Ishikawa (cell line): ENCODE measurements around the gene C2CD4D.
A peak's percentile ranks its signal among the peaks of the same experiment; 100 is the strongest.

Source experiments
- CEBPB ChIP-seq: IDR thresholded peaks from 2 replicates; pipeline ENCODE4 v1.6.1; 2012
- CREB1 ChIP-seq: IDR thresholded peaks from 2 replicates; pipeline ENCODE4 v1.6.1; 2012; ENCODE audit warnings: low read depth
- EGR1 ChIP-seq: IDR thresholded peaks from 2 replicates; pipeline ENCODE4 v1.6.1; 2012
- EP300 ChIP-seq: IDR thresholded peaks from 2 replicates; pipeline ENCODE4 v1.6.1; 2012; ENCODE audit warnings: borderline replicate concordance
- FOXM1 ChIP-seq: IDR thresholded peaks from 2 replicates; pipeline ENCODE4 v1.6.1; 2012; ENCODE audit warnings: low read depth, borderline replicate concordance
- MAX ChIP-seq: IDR thresholded peaks from 2 replicates; pipeline ENCODE4 v1.6.1; 2012
- NFIC ChIP-seq: IDR thresholded peaks from 2 replicates; pipeline ENCODE4 v1.6.1; 2012
- RAD21 ChIP-seq: IDR thresholded peaks from 2 replicates; pipeline ENCODE4 v1.6.1; 2012; ENCODE audit warnings: low read depth
- TAF1 ChIP-seq: IDR thresholded peaks from 2 replicates; pipeline ENCODE4 v1.6.1; 2012; ENCODE audit warnings: low read depth, mild to moderate bottlenecking
- TCF12 ChIP-seq: IDR thresholded peaks from 2 replicates; pipeline ENCODE4 v1.6.1; 2012; ENCODE audit warnings: low read depth
- TEAD4 ChIP-seq: IDR thresholded peaks from 2 replicates; pipeline ENCODE4 v1.6.1; 2012
- USF1 ChIP-seq: IDR thresholded peaks from 2 replicates; pipeline ENCODE4 v1.6.1; 2012
- YY1 ChIP-seq: IDR thresholded peaks from 2 replicates; pipeline ENCODE4 v1.6.1; 2012; ENCODE audit warnings: low read depth
- ZBTB7A ChIP-seq: IDR thresholded peaks from 2 replicates; pipeline ENCODE4 v1.6.1; 2012; ENCODE audit warnings: low read depth
- TF ChIP-seq, protein P1 (sequence below): IDR thresholded peaks from 2 replicates; pipeline ENCODE4 v1.6.1; 2012; ENCODE audit warnings: low read depth, mild to moderate bottlenecking

The C2CD4D gene

GRCh38 chr1:151829352-151830046 lies 10.1 kb downstream of the C2CD4D start:
- TF ChIP-seq TAF1 (no peak), USF1 (no peak), TCF12 (no peak), CEBPB (no peak), RAD21 (no peak), EGR1 (no peak)

DNA sequence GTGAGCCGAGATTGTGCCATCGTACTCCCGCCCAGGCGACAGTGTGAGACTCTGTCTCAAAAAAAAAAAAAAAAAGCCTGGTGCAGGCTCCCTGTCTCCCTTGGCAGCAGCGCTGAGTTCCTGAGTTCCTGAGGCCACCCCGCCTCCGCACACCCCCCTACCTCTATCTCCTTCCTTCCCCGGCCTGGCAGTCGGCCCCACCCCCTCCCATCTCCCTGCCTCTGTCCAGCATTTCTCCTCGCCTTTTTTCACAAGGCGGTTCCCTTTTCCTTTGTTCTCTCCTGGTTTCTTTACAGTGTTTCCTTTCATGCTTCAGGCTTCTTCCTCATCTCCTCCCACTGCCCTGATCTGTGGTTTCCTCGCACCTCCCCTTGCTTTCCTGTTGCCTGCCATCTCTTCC lies 10.7 kb downstream of the C2CD4D start:
- TF ChIP-seq, protein P1, sequence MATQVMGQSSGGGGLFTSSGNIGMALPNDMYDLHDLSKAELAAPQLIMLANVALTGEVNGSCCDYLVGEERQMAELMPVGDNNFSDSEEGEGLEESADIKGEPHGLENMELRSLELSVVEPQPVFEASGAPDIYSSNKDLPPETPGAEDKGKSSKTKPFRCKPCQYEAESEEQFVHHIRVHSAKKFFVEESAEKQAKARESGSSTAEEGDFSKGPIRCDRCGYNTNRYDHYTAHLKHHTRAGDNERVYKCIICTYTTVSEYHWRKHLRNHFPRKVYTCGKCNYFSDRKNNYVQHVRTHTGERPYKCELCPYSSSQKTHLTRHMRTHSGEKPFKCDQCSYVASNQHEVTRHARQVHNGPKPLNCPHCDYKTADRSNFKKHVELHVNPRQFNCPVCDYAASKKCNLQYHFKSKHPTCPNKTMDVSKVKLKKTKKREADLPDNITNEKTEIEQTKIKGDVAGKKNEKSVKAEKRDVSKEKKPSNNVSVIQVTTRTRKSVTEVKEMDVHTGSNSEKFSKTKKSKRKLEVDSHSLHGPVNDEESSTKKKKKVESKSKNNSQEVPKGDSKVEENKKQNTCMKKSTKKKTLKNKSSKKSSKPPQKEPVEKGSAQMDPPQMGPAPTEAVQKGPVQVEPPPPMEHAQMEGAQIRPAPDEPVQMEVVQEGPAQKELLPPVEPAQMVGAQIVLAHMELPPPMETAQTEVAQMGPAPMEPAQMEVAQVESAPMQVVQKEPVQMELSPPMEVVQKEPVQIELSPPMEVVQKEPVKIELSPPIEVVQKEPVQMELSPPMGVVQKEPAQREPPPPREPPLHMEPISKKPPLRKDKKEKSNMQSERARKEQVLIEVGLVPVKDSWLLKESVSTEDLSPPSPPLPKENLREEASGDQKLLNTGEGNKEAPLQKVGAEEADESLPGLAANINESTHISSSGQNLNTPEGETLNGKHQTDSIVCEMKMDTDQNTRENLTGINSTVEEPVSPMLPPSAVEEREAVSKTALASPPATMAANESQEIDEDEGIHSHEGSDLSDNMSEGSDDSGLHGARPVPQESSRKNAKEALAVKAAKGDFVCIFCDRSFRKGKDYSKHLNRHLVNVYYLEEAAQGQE: peak; percentile 83
- TF ChIP-seq EGR1 (peak; percentile 80), YY1 (no peak), TCF12 (no peak)

- no peak for TF ChIP-seq FOXM1
- TF ChIP-seq MAX: no peak
- no peak for TF ChIP-seq USF1
- TF ChIP-seq TEAD4: no peak
Measured at GRCh38 chr1:151827853-151828252, 11.8 kb downstream of the C2CD4D start.

DNA sequence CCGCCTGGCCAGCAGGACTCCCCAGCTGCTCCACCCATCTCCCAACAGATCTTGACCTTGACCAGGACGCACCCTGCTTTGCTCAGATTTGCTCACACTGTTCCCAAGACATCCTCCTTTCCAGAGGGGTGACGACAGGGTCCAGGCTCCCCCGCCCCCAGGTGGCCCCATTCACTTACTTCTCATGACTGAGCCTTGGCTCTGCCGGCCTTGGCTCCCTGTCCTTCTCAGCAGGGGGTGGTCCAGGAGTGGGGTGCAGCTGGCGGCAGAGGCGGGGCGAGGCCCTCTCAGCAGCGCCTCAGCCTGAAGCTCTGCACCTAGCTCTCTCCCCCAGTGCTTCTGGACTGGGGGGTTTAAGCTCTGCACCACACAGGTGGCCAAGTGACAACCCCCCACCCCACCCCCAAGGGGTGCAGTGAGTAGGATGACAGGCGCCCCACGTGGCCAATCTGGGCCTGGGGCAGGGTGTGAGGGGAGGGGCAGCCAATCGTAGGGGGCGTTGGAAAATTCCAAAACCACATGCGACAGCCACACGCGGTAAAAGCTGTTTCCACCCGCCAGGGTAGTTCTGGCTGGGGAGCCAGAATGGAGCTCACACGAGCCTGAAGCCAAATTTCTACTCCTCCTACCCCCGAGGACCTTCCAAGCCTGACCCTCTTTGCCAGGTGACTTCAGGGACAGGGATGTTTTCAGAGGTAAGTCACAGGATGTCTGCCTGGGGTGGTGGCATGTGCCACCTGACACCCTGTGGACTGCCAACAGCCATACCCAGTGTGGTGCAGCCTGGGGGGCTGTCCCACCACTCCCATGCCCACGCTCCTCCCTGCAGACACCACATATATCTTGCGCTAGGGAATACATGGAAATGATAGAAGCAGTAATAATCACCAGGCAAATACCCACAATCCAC lies 13.6 kb downstream of the C2CD4D start:
- no peak for TF ChIP-seq TAF1
- TF ChIP-seq, protein P1: no peak
- TF ChIP-seq CREB1: no peak
- no peak for TF ChIP-seq NFIC
- no peak for TF ChIP-seq CEBPB
- TF ChIP-seq FOXM1: no peak
- TF ChIP-seq EGR1: no peak

- TF ChIP-seq YY1 (no peak), MAX (no peak), CEBPB (no peak), TCF12 (no peak), USF1 (no peak), EGR1 (no peak), NFIC (no peak), TAF1 (no peak), ZBTB7A (no peak), RAD21 (no peak), CREB1 (no peak), EP300 (no peak), FOXM1 (no peak), TEAD4 (no peak)
- TF ChIP-seq, protein P1: no peak
Measured at GRCh38 chr1:151825204-151825603, 14.4 kb downstream of the C2CD4D start.
